KG1 (cell line): Measurements from ENCODE around the gene IGLL5.

Experiments
- DNase-seq: peaks from one replicate; lab custom pipeline; 2025; lab: John Stamatoyannopoulos, UW

Gene IGLL5

GRCh38 chr22:22927196-22927887, 39.7 kb downstream of the IGLL5 start:
- DNase-seq: no peak

DNA sequence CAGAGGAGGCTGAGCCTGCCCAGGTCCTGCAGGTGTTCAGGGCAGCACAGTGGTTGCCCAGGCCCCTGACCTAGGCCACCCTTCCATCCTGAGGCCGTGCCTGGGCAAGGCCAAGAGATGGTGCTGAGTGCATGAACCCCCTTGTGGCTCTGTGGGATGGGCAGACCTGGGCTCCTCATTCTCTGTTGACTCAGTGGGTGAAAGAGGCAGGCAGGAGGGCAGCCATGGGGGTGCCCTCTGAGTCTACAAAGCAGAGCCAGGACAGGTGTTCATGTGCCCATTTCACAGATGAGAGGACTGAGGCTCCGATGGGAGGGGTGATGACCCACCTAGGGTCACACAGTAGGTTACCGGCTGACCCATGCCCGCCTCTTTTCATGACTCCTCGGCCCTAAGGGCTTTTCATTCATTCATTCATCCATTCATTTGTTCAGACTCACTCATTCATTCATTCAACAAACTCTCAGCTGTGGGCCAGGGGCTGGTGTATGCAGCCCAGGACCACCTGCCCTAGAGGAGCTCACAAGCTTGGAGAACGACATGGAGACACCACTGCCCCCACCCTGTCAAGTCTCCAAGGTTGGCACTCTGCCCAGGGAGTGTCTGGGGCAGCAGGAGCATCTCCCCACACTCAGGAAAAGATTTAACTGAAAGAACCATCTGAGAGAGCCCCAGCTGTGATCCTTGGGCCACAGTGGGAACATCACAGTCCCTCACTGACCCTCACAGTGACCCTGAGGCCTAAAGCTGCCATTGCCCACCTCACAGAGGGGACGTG, 40.5 kb downstream of the IGLL5 start:
- no peak for DNase-seq

GRCh38 chr22:22928666-22929380, 41.2 kb downstream of the IGLL5 start:
- peak; percentile 52 for DNase-seq

GRCh38 chr22:22929381-22930221, 42.0 kb downstream of the IGLL5 start:
- DNase-seq: no peak

DNA sequence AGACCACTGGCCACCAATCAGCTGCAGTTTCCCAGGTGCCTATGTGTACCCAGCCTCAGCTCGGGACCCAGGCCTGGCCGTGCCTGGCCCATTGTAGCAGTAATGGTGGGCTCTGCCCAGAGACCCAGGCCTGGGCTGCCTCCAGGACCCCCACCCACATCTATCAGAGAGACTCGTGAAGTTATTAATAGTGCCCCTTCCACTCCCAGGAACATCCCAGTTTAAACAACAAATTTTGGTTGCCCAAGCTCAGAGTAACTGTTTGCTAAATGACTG, 42.5 kb downstream of the IGLL5 start:
- no peak for DNase-seq

DNA sequence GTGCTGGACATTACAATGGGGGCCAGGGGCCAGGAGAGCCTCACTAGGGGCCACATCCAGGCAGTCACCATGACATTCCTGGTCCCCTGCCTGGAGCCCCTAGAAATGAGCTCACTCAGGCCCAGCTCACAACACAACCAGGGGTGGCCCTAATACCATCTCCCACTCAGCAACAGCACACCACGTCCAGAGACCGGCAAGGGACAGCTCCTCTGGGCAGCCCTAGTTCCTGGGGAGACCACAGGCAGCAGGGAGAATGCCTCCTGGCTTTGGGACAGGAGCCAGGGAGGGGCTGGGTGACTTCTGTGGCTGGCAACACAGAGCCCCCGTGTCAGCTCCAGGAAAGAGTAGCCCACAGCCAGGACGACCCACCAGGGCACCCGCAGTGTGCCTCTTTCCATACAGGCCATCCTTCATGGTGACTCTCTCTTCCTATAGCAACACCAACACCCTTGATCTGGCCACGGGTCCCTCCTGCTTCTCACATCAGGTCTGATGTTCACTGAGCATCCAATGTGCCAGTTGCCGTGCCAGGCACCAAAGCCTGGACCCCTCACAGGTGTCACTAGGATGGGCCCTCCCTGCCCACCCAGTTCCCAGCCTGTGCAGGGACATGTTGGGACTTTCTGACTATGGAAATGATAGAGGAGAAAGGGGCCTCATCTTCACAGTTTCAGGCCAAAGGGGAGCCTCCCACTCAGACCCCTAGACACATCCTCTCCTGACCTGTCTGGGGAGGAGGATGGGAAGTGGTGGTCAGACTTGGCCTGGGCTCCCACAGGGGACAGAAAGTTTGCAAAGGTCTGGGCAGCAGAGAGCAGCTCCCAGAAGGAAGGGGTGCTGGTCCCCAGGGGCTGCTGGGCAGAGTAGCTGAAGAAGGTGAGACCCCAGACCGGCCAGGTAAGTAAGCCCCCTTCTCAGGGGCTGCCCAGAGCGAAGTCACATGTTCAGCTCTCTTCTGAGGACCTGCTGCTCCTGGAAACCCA, 43.2 kb downstream of the IGLL5 start:
- no peak for DNase-seq

DNA sequence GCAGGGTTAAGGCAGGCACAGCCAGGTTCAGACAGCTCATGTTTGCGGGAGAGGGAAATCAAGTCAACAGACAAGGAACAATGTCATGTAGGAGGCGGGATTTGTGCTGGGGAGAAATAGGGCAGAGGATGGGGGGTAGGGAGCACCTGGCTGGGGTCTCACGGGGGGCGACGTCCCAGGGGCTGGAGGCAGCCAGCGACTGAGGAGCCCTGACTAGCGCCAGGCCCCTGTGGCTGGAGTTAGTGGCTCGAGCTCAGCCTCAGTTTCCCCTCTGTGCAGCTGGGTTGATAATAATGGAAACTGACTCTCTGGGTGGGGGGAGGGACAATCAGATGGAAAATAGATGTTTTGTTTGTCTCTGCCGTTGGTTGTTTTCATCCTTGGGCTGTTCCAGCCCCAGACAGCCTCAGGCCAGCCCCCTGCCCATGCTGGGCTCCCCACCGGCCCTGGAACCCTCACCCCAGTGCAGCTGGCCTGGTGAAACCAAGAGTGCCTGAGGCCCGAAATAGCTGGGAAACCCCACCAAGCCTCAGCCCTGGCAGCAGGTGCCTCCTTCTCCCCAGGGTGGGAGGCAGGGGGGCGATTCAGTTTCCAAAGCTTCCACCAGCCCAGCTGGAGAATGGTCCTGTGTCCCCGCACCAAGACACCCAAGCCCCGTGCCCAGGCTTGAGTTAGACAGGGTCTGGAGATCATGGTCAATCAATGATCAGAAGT, 44.1 kb downstream of the IGLL5 start:
- no peak for DNase-seq

- no peak for DNase-seq
Observed at GRCh38 chr22:22932512-22932941, 44.9 kb downstream of the IGLL5 start.

- DNase-seq: no peak
Observed at GRCh38 chr22:22933100-22933806, 45.6 kb downstream of the IGLL5 start.

DNA sequence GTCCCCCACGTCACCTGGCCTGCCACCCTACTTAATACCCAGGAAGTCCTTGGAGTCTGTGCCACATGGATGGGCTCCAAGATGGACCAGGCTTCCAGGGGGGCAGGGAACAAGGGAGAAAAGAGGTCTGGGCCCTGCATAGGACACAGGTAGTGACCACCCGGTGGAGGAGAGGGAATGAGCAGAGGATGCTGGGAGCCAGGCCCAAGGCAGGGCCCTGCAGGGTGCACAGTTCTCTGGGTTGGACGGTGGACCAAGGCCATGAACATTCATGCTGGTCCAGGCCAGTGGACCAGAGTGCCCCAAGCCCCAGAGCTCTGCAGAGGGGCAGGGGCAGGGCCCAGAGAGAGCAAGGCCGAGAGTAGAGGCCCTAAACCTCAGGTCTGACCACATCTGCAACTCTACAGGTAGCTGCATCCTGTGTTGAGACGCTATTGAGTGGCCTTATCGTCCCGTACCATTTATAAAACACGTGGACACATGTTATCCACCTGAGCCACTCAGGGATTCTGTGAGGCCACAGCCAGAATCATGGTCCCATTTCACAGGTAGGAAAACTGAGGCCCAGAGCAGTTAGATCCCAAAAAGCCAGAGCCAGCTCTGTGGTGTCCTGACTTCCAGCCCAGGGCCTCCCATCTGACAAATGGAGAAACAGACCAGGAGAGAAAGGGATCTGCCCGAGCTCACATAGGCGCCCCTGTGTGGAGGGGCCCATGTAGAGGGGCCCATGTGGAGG, 46.4 kb downstream of the IGLL5 start:
- no peak for DNase-seq

DNA sequence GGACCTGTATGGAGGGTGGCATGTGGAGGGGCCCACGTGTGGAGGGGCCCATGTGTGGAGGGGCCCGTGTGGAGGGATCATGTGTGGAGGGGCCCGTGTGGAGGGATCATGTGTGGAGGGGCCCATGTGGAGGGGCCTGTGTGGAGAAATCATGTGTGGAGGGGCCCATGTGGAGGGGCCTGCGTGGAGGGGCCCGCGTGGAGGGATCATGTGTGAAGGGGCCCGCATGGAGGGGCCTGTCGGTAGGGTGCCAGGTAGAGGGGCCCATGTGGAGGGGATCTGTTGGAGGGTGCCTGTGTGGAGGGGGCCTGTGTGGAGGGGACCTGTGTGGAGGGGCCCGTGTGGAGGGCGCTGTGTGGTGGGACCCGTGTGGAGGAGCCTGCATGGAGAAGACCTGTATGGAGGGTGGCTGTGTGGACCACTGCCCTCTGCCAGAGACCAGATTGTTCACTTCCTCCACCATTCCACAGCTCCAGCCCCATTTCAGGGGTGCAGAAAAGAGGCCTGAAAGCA, 47.0 kb downstream of the IGLL5 start:
- DNase-seq: no peak

GRCh38 chr22:22935056-22935545, 47.5 kb downstream of the IGLL5 start:
- no peak for DNase-seq

GRCh38 chr22:22935546-22936157, 48.0 kb downstream of the IGLL5 start:
- DNase-seq: no peak

GRCh38 chr22:22936180-22936914, 48.7 kb downstream of the IGLL5 start:
- DNase-seq: no peak

DNA sequence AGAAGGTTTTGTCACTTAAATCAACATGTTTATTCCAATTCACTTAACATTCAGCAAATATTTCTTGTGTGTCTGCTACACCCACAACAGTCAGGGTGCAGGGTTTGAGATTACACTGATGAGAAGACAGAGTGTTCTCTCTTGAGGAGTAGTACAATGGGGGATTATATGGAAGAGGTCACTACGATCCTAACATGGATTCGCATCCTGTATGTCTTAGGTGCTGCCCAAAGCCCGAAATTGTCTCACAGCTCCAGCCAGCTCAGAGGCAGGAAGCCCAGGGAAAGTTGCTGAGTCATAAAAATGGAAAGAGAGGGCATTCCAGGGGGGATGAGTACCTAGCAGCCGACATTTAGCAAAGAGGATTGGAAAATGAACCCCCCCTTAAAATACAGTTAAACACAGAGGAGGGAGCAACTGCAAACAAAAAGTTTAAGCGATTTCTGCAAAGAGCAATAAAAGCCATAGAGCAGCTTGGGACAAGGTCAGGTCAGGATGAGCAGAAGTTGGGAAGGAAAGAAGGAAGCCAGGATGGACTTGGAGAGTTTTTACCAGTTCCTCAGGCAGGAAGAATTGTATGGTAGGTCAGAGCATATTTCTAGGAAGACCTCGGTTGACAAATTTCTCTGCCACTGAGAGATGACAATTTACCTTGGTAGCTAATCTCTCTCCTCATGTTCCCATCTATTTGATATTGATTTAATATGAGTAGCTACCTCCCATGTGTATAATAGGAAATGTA, 49.5 kb downstream of the IGLL5 start:
- DNase-seq: no peak

GRCh38 chr22:22937894-22938480, 50.4 kb downstream of the IGLL5 start:
- no peak for DNase-seq
